HuH-7 (cell line): ENCODE measurements around the gene PSAPL1.
"Not testable (repeated sequence)": the region's sequence is repeated elsewhere in the genome, so short reads cannot be mapped to it uniquely, and the experiment has no call there.

Source experiments
- DNase-seq: peaks from one replicate; pipeline ENCODE4 v3.0.0; 2011; ENCODE audit warnings: low spot score

The PSAPL1 gene

DNA sequence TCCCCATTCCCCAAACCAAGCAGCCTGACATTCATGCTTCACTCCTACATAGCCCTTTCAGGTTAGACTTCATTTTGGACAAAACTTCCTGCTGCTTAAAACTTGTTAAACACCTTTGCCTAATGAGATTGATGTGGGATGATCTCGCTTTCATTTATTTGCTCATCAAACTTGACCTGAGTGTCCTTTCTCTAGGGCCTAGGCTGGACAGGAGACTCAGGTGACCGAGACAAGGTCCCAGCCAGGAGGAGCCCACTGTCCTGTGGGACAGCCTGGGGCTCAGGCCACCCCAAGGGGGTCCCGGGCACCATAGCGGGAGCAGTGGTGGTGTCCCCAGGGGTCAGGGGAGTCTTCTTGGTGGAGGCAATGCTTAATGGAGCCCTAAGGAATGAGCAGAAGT lies 23.7 kb upstream of the PSAPL1 start:
- no peak for DNase-seq

DNA sequence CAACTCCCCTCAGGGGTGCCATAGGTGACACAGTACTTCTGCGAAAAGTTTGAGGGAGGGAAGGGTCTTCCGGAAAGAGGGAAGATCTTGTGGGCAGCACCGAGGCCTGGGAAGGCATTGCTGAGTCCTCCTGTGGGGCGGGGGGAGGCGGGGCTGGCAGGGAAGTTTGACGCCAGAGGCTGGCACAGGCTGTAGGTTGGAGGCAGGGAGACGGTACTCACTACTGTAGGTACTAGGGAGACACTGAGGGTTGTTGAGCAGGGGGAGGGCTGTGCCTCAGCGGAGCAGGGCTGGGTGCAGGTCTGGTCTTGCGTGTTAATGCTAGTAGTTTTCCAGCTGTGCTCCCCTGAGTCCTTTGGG lies 23.3 kb upstream of the PSAPL1 start:
- DNase-seq = no peak

- no peak for DNase-seq
These were observed 22.7 kb upstream of the PSAPL1 start for GRCh38 chr4:7457201-7458065.

GRCh38 chr4:7452802-7453201 lies 18.1 kb upstream of the PSAPL1 start:
- DNase-seq = not testable (repeated sequence)

GRCh38 chr4:7451800-7452199 lies 17.1 kb upstream of the PSAPL1 start:
- no peak for DNase-seq

DNA sequence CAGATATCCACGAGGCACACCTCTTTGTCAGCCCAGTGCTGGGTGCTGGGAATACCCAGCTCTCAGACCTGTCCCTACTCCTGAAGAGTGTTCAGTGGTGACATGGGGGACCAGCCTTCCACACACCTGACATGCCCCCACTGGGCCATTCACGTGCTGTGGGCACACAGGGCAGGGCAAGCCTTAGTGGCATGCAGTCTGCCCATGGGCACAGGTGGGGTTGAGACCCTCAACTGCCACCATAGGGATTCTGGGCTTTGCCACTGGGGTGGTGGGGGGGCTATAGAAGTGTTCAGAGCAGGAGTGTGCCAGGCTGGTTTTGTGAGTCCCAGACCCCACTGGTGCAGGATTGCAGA lies 16.7 kb upstream of the PSAPL1 start:
- DNase-seq = no peak

GRCh38 chr4:7450775-7451433 lies 16.2 kb upstream of the PSAPL1 start:
- no peak for DNase-seq

- DNase-seq = no peak
These were observed 13.3 kb upstream of the PSAPL1 start for GRCh38 chr4:7448036-7448435.

GRCh38 chr4:7447236-7447635 lies 12.5 kb upstream of the PSAPL1 start:
- DNase-seq = no peak

- DNase-seq = no peak
These were observed 10.0 kb upstream of the PSAPL1 start for GRCh38 chr4:7444731-7445130.

GRCh38 chr4:7444314-7444713 lies 9.6 kb upstream of the PSAPL1 start:
- no peak for DNase-seq

DNA sequence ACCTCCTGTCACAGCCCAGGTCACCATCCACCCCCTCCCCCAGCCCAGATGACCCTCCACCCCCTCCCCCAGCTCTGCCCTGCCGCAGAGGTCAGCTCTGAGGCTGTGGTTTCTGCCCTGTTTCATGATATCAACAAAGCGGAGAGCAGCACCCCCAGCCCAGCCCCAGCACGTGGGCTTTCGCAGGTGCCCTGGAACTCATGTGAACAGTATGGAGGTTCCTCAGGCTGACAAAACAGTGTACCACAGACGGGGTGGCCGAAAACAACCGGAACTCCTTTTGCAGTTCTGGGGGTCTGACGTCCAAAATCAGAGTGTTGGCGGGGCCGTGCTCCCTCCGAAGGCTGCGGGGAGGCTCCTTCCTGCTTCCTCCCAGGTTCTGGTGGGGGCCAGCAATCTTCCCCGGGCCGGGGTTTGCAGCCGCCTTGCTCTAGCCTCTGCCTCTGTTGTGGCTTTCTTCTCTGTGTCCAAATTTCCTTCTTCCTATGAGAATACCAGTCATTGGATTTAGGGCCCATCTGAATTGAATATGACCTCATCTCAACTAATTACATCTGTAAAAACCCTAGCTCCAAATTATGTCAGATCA lies 7.9 kb upstream of the PSAPL1 start:
- DNase-seq = no peak

DNA sequence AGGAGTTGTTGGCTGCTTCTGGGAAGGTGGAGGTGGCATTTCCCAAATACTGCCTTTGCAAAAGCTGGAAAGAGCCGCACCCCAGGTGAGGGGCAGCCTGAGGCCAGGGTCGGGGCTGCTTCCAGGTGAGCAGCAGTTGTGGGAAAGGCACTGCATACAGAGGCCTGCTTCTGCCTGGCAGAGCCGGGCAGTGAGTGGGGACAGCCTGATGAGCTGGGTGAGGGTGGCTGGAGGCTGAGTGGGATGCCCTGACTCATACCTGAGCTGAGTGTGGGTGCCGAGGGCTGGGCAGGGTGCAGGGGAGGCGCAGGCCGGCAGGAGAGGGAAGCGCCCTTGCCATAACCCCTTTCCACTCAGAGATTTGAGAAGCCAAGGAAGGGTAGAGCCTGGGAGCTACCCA lies 6.5 kb upstream of the PSAPL1 start:
- DNase-seq = no peak

- no peak for DNase-seq
These were observed 5.0 kb upstream of the PSAPL1 start for GRCh38 chr4:7439699-7440098.

DNA sequence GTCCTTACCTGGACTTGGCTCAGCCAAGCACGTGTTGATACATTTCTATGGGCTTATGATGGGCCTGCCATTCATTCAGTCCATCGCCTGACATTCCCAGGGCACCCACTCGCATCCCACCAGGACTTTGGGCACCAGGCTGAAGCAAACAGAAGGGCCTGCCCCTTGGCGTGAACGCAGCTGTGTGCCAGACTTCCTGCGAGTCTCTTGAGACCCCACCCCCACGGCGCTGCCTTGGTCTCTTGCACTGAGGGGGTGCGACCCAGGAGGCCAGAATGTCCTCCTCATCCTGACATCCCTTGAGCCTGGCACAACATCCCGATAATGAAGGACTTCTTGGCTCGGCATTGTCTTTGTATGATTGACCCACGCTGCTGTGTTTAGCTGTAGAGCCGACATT lies 1.5 kb upstream of the PSAPL1 start:
- DNase-seq = no peak

- DNase-seq = peak; percentile 74
These were observed 836 bp upstream of the PSAPL1 start for GRCh38 chr4:7435471-7436061.

DNA sequence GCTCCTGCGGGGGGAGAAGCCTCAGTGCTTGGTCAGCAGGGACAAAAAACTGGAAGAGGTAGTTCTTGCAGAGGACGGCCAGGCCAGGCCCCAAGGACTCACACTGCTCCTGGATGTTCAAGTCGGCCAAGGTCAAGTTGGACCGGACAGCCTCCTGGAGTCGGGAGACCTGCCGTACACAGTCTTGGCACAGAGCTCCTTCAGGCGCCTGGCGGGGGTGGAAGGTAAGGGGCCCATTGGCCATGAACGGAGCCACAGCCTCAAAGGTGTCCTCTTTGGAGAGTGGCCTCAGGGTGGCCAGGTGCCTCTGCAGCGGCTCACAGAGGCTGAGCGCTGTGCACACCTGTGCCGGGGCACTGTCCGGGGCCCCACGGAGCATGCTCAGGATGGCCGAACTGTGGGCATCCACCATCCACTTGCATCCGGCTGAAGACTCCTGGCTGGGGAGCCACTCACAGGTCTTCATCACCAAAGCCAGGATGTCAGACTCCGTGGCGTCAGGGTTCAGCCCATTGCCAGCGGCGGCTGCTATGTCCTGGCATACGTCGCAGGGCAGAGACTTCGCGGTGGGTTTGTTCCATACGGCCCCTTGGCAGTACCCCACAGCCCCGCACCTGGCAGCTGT lies 477 bp downstream of the PSAPL1 start:
- no peak for DNase-seq

DNA sequence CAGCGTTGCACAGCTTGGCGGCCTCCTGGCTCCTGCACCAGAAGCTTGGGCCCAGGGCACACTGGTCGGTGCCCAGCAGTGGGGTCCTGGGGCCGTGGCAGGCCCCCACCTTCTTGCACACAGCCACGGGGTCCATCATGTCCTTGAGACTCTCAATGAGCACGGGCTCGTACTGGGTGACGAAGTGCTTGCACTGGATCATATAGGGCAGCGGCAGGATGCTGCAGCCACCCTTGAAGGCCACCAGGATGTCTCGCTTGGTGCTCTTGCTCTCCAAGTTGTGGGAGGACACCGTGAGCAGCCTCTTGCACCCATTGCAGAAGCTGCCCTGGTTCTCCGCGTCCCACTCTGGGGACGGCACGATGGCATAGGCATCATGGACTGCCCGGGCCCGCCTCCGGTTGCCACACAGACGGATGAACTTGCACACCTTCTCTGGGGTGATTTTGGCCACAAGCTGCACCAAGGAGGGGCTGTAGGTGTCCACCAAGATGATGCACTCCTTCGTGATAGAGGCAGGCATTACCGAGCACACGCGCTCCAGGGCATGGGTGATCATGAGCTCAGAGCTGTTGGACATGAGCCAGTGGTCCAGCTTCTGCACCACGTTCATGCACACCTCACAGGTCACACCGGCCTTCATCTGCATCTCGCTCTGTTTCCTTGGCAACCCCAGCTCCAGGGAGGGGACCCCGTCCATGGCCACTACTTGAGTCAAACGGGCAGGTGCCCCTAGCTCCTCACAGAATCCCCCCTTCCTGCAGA lies 1.2 kb downstream of the PSAPL1 start:
- DNase-seq = no peak

DNA sequence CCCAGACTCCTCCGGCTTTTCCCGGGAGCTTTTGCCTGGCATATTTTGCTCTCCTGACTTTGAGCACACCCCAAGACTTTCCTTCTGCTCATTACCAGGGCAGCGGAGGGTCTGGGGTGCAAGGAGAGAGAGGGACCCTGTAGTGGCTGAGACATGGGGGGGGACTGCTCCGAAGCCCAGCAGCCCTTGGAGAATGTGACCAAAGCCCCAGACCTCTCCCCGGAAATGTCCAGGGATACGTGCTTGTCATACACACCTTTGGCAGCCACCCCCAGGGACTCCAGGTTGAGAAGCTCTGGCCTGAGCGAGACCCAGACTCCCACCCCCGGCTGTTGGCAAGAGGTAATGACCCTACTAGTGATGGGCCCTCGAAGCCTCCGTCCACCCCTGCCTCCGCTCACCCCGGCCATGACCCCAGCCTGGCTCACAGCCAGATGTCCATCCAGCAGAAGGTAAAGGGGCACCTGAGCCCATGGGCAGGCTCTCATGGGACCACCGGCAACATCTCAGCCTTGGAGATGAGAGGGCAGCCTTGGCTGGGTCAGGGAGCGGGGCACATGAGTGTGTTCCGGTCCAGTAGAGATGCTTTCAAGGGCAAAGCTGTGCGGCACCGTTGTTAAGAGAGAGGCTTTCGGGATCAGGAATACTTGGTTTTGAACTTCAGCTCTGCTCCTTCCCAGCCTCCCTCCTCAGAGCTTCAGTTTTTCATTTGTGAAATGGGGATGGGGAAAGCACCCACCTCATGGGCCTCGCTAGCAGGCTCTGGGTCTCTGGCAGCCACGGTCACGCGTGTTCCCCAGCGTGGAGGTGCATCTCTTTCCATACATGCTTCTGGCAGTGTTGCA lies 2.0 kb downstream of the PSAPL1 start:
- no peak for DNase-seq

GRCh38 chr4:7431696-7432530 lies 2.8 kb downstream of the PSAPL1 start:
- DNase-seq = no peak
